ENCODE measurements around the gene SH3GL1. TPM values are rescaled to one million over a fixed set of nuclear protein-coding genes. Genes with fewer than 3 reads are reported as not detected.

SH3GL1 gene
- total and polyA plus RNA-seq, 10 of the 15 experiments (the other 5 are each of a cell fraction or from before 2014, with no cell fraction given) = 0.93 to 47.4 (median 28.4) TPM

- TF ChIP-seq KLF5 (IDR thresholded peaks at IDR 0.05; ENCODE audit: partially characterized antibody) = no peak
- peak; percentile 65 for TF ChIP-seq NR2F1 (conservative IDR thresholded peaks at IDR 0.05)
- peak; percentile 98 for TF ChIP-seq IKZF1 (conservative IDR thresholded peaks at IDR 0.05)
- TF ChIP-seq, protein P1, sequence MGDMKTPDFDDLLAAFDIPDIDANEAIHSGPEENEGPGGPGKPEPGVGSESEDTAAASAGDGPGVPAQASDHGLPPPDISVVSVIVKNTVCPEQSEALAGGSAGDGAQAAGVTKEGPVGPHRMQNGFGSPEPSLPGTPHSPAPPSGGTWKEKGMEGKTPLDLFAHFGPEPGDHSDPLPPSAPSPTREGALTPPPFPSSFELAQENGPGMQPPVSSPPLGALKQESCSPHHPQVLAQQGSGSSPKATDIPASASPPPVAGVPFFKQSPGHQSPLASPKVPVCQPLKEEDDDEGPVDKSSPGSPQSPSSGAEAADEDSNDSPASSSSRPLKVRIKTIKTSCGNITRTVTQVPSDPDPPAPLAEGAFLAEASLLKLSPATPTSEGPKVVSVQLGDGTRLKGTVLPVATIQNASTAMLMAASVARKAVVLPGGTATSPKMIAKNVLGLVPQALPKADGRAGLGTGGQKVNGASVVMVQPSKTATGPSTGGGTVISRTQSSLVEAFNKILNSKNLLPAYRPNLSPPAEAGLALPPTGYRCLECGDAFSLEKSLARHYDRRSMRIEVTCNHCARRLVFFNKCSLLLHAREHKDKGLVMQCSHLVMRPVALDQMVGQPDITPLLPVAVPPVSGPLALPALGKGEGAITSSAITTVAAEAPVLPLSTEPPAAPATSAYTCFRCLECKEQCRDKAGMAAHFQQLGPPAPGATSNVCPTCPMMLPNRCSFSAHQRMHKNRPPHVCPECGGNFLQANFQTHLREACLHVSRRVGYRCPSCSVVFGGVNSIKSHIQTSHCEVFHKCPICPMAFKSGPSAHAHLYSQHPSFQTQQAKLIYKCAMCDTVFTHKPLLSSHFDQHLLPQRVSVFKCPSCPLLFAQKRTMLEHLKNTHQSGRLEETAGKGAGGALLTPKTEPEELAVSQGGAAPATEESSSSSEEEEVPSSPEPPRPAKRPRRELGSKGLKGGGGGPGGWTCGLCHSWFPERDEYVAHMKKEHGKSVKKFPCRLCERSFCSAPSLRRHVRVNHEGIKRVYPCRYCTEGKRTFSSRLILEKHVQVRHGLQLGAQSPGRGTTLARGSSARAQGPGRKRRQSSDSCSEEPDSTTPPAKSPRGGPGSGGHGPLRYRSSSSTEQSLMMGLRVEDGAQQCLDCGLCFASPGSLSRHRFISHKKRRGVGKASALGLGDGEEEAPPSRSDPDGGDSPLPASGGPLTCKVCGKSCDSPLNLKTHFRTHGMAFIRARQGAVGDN (IDR thresholded peaks at IDR 0.05) = peak; percentile 93
- TF ChIP-seq, protein P2, sequence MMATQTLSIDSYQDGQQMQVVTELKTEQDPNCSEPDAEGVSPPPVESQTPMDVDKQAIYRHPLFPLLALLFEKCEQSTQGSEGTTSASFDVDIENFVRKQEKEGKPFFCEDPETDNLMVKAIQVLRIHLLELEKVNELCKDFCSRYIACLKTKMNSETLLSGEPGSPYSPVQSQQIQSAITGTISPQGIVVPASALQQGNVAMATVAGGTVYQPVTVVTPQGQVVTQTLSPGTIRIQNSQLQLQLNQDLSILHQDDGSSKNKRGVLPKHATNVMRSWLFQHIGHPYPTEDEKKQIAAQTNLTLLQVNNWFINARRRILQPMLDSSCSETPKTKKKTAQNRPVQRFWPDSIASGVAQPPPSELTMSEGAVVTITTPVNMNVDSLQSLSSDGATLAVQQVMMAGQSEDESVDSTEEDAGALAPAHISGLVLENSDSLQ (IDR thresholded peaks at IDR 0.05) = no peak
- peak; percentile 53; the same call in 1 of the 2 replicates for TF ChIP-seq CREM (IDR thresholded peaks at IDR 0.05; ENCODE audit: low read depth)
- TF ChIP-seq RB1 (IDR thresholded peaks at IDR 0.05; ENCODE audit: borderline replicate concordance) = peak; percentile 70; the same call in 1 of the 2 replicates
- no peak for TF ChIP-seq MTA3 (IDR thresholded peaks at IDR 0.05; ENCODE audit: borderline replicate concordance, low read length)
- peak; percentile 22; the same call in 1 of the 2 replicates for TF ChIP-seq GATAD2B (conservative IDR thresholded peaks at IDR 0.05; ENCODE audit: low read depth)
- TF ChIP-seq TCF12 (IDR thresholded peaks at IDR 0.05; ENCODE audit: low read depth, low read length) = peak; percentile 74
- TF ChIP-seq, protein P3, sequence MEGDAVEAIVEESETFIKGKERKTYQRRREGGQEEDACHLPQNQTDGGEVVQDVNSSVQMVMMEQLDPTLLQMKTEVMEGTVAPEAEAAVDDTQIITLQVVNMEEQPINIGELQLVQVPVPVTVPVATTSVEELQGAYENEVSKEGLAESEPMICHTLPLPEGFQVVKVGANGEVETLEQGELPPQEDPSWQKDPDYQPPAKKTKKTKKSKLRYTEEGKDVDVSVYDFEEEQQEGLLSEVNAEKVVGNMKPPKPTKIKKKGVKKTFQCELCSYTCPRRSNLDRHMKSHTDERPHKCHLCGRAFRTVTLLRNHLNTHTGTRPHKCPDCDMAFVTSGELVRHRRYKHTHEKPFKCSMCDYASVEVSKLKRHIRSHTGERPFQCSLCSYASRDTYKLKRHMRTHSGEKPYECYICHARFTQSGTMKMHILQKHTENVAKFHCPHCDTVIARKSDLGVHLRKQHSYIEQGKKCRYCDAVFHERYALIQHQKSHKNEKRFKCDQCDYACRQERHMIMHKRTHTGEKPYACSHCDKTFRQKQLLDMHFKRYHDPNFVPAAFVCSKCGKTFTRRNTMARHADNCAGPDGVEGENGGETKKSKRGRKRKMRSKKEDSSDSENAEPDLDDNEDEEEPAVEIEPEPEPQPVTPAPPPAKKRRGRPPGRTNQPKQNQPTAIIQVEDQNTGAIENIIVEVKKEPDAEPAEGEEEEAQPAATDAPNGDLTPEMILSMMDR (IDR thresholded peaks at IDR 0.05 in 2 of 3, conservative IDR thresholded peaks at IDR 0.05 in 1 of 3; ENCODE audit: control insufficient read depth in 2 of 3, extremely low read depth in 1 of 3, insufficient read depth in 1 of 3, low read depth in 3 of 3, low read length in 3 of 3) = no peak
- TF ChIP-seq DPF2 (IDR thresholded peaks at IDR 0.05) = peak; percentile 78
- TF ChIP-seq E2F4 (IDR thresholded peaks at IDR 0.05; ENCODE audit: low read depth, low read length) = no peak
- 0 out of 2 replicates have a peak, but pooled peaks have one; percentile 38 for TF ChIP-seq IRF4 (IDR thresholded peaks at IDR 0.05; ENCODE audit: low read depth, low read length)
- TF ChIP-seq SPI1 (IDR thresholded peaks at IDR 0.05; ENCODE audit: borderline replicate concordance, insufficient read depth, low read depth, low read length) = 0 out of 2 replicates have a peak, but pooled peaks have one; percentile 38
- TF ChIP-seq, protein P4, sequence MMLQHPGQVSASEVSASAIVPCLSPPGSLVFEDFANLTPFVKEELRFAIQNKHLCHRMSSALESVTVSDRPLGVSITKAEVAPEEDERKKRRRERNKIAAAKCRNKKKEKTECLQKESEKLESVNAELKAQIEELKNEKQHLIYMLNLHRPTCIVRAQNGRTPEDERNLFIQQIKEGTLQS (IDR thresholded peaks at IDR 0.05; ENCODE audit: borderline replicate concordance, extremely low read depth, low read depth, low read length) = no peak
- TF ChIP-seq ZNF384 (IDR thresholded peaks at IDR 0.05; ENCODE audit: borderline replicate concordance, low read depth, low read length) = peak; percentile 75
- peak; percentile 82 for TF ChIP-seq EED (IDR thresholded peaks at IDR 0.05; ENCODE audit: low read depth)
- peak; percentile 71; the same call in 1 of the 2 replicates for TF ChIP-seq SMARCA5 (IDR thresholded peaks at IDR 0.05)
- TF ChIP-seq STAT1 (conservative IDR thresholded peaks at IDR 0.05) = 0 out of 2 replicates have a peak, but pooled peaks have one; percentile 13
- peak; percentile 59; the same call in 1 of the 2 replicates for TF ChIP-seq HDGF (IDR thresholded peaks at IDR 0.05)
- TF ChIP-seq RBBP5 (conservative IDR thresholded peaks at IDR 0.05) = no peak
Measured at GRCh38 chr19:4379383-4380253, 20.7 kb downstream of the SH3GL1 start (continued).
